HEK293 (cell line): ENCODE results near the gene PRR15L.
A peak's percentile ranks its signal among the peaks of the same experiment; 100 is the strongest.

Experiments used
- CTCF ChIA-PET: fragments of 350-600 bp; formaldehyde crosslinking; extraction: SDS; loops from one replicate; lab custom pipeline; 2021; ENCODE audit warnings: antibody characterized with exemption; lab: Yijun Ruan, JAX
- POLR2A ChIA-PET: fragments of 300-600 bp; formaldehyde crosslinking; extraction: SDS; loops from one replicate; lab custom pipeline; 2020; ENCODE audit warnings: antibody characterized with exemption, inconsistent platforms; lab: Yijun Ruan, JAX
- H3K27ac ChIP-seq: fragments of 200-500 bp; sonication (Bioruptor generic); 2 replicates; pipeline ENCODE4 v1.5.1; 2014; ENCODE audit warnings: low read depth, low read length, control low read depth, inconsistent platforms; ENCODE audit errors: extremely low read depth
- H3K36me3 ChIP-seq, 2 experiments: fragments of 200-500 bp in 1 of 2; sonication (Bioruptor generic) in 1 of 2; 1 replicate in 1 of 2; 2 replicates in 1 of 2; pipeline ENCODE4 v1.5.1; 2014 to 2017; ENCODE audit warnings: inconsistent platforms in 2 of 2, low read length in 2 of 2; ENCODE audit not compliant: control insufficient read depth in 2 of 2, insufficient read depth in 1 of 2
- H3K4me1 ChIP-seq: fragments of 200-500 bp; sonication (Bioruptor generic); 2 replicates; pipeline ENCODE4 v1.5.1; 2014; ENCODE audit warnings: mild to moderate bottlenecking, low read length, inconsistent platforms; ENCODE audit not compliant: control insufficient read depth, insufficient read depth
- H3K4me3 ChIP-seq: 2 replicates; pipeline ENCODE4 v1.5.1; 2011; ENCODE audit warnings: low read depth, mild to moderate bottlenecking, control low read depth, low read length, moderate library complexity
- H3K9me3 ChIP-seq: fragments of 200-500 bp; sonication (Bioruptor generic); 2 replicates; pipeline ENCODE4 v1.5.1; 2014; ENCODE audit warnings: low read depth, low read length, inconsistent platforms; ENCODE audit not compliant: control insufficient read depth, insufficient read depth
- SP7 ChIP-seq: fragments of 450-650 bp; formaldehyde crosslinking; IDR thresholded peaks from 2 replicates; pipeline ENCODE4 v1.5.1; 2016; ENCODE audit warnings: missing biosample characterization, missing genetic modification characterization
- WT1 ChIP-seq: fragments of 450-650 bp; formaldehyde crosslinking; IDR thresholded peaks from 2 replicates; pipeline ENCODE4 v1.5.1; 2016; ENCODE audit warnings: missing biosample characterization, missing genetic modification characterization
- ZBTB7A ChIP-seq: fragments of 450-650 bp; formaldehyde crosslinking; IDR thresholded peaks from 2 replicates; pipeline ENCODE4 v1.5.1; 2016; ENCODE audit warnings: low read depth, missing biosample characterization, missing genetic modification characterization
- ZIC2 ChIP-seq: fragments of 450-650 bp; formaldehyde crosslinking; IDR thresholded peaks from 2 replicates; pipeline ENCODE4 v1.5.1; 2016; ENCODE audit warnings: missing biosample characterization, missing genetic modification characterization
- ZNF112 ChIP-seq: fragments of 450-650 bp; formaldehyde crosslinking; IDR thresholded peaks from 2 replicates; pipeline ENCODE4 v1.5.0; 2017; ENCODE audit warnings: missing biosample characterization, missing genetic modification characterization
- ZNF558 ChIP-seq: fragments of 450-650 bp; formaldehyde crosslinking; IDR thresholded peaks from 2 replicates; pipeline ENCODE4 v1.5.1; 2016; ENCODE audit warnings: missing biosample characterization, missing genetic modification characterization
- ZNF654 ChIP-seq: fragments of 450-650 bp; formaldehyde crosslinking; IDR thresholded peaks from 2 replicates; pipeline ENCODE4 v1.5.1; 2016; ENCODE audit warnings: low read depth, missing biosample characterization, missing genetic modification characterization
- ZNF658 ChIP-seq: fragments of 450-650 bp; formaldehyde crosslinking; IDR thresholded peaks from 2 replicates; pipeline ENCODE4; 2016; ENCODE audit warnings: missing biosample characterization, missing genetic modification characterization
- ZNF664 ChIP-seq: fragments of 450-650 bp; formaldehyde crosslinking; IDR thresholded peaks from 2 replicates; pipeline ENCODE4 v1.5.1; 2016; ENCODE audit warnings: missing biosample characterization, missing genetic modification characterization
- TF ChIP-seq, protein P1 (sequence below): fragments of 450-650 bp; formaldehyde crosslinking; IDR thresholded peaks from 2 replicates; pipeline ENCODE4 v1.5.1; 2016; ENCODE audit warnings: missing biosample characterization, missing genetic modification characterization, borderline replicate concordance
- TF ChIP-seq, protein P2 (sequence below): fragments of 450-650 bp; formaldehyde crosslinking; IDR thresholded peaks from 2 replicates; pipeline ENCODE4 v1.5.0; 2017; ENCODE audit warnings: missing biosample characterization, missing genetic modification characterization, borderline replicate concordance
- TF ChIP-seq, protein P3 (sequence below): fragments of 450-650 bp; formaldehyde crosslinking; conservative IDR thresholded peaks from 2 replicates; pipeline ENCODE4 v1.5.1; 2016; ENCODE audit warnings: low read depth, missing biosample characterization, missing genetic modification characterization
- TF ChIP-seq, protein P4 (sequence below): IDR thresholded peaks from 2 replicates; pipeline ENCODE4 v1.6.1; 2011; ENCODE audit warnings: mild to moderate bottlenecking, low read depth, low read length, borderline replicate concordance
- TF ChIP-seq, protein P5 (sequence below): fragments of 450-650 bp; formaldehyde crosslinking; IDR thresholded peaks from 2 replicates; pipeline ENCODE4 v1.5.1; 2016; ENCODE audit warnings: missing biosample characterization, missing genetic modification characterization, low read depth

Gene PRR15L

DNA sequence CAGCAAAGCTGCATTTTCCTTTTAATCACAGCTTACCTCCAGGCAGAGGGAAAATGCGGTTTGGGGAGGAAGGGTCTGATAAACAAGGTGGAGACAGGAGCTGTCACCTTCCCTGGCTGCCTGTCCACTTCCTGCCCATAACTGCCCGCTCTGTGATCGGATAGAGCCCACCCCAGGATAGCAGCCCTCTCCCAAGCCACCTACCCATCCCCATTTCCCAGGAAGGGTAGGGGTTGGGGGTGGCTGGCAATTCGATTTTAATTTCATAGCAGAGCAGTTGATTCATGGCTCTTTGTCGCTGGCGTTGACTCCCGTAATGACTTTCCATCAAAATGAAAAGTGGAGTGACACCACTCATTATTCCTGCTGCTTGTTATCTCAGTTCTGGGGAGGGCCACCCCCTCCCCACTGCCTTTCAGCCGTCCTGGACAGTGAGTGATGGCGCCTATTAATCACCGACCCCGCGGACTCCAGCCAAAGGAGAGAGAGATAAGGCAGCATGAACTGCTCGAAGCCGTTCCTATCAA, 24.5 kb upstream of the PRR15L start:
- TF ChIP-seq ZIC2 (tag by site-specific recombination) (peak; percentile 80), SP7 (tag by site-specific recombination) (peak; percentile 94), ZNF558 (tag by site-specific recombination) (no peak), WT1 (peak; percentile 81)
- H3K27ac ChIP-seq = no peak overlapping the region
- H3K9me3 ChIP-seq = no peaks in the 10 kb centered on the region
- no peak overlapping the region for H3K4me3 ChIP-seq
- CTCF ChIA-PET = interaction anchor here (3.5 to 21.9 kb wide), 3 partner anchors 11 to 34 kb away, joined by 21 to 592 read pairs (median 386); partner anchors contain the start of genes CDK5RAP3, PNPO and PRR15L
- no peaks in the 10 kb centered on the region for H3K4me1 ChIP-seq
- POLR2A ChIA-PET = interaction anchor here (2.1 kb wide), 1 partner anchor 36 kb away, joined by 6 read pairs; no protein-coding TSS in a partner anchor
- H3K36me3 ChIP-seq = peaks cover 22 to 67% of the 10 kb centered on the region in 2 experiments

DNA sequence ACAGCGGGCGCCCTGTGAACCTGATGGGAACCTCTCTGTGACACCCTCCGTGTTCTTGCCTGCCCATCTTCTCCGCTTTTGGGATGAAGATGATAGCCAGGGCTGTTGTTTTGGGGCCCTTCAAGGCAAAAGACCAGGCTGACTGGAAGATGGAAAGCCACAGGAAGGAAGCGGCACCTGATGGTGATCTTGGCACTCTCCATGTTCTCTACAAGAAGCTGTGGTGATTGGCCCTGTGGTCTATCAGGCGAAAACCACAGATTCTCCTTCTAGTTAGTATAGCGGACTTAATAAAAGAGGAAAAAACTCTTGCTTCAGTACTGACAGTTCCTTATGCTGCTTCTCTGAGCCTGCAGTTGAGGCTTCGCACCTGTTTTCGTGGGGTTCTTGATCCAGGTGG, 23.8 kb upstream of the PRR15L start:
- ChIA-PET POLR2A (interaction anchor here (2.1 kb wide), 1 partner anchor 37 kb away, joined by 6 read pairs; no protein-coding TSS in a partner anchor), CTCF (interaction anchor here (3.5 to 21.9 kb wide), 3 partner anchors 10 to 35 kb away, joined by 21 to 592 read pairs (median 386); partner anchors contain the start of genes CDK5RAP3, PNPO and PRR15L)
- Histone ChIP-seq H3K4me3 (no peak overlapping the region), H3K4me1 (no peaks in the 10 kb centered on the region), H3K27ac (no peak overlapping the region), H3K9me3 (no peaks in the 10 kb centered on the region), H3K36me3 (peaks cover 23 to 71% of the 10 kb centered on the region in 2 experiments)
- no peak for TF ChIP-seq ZNF112 (tag by site-specific recombination)
- TF ChIP-seq, protein P1, sequence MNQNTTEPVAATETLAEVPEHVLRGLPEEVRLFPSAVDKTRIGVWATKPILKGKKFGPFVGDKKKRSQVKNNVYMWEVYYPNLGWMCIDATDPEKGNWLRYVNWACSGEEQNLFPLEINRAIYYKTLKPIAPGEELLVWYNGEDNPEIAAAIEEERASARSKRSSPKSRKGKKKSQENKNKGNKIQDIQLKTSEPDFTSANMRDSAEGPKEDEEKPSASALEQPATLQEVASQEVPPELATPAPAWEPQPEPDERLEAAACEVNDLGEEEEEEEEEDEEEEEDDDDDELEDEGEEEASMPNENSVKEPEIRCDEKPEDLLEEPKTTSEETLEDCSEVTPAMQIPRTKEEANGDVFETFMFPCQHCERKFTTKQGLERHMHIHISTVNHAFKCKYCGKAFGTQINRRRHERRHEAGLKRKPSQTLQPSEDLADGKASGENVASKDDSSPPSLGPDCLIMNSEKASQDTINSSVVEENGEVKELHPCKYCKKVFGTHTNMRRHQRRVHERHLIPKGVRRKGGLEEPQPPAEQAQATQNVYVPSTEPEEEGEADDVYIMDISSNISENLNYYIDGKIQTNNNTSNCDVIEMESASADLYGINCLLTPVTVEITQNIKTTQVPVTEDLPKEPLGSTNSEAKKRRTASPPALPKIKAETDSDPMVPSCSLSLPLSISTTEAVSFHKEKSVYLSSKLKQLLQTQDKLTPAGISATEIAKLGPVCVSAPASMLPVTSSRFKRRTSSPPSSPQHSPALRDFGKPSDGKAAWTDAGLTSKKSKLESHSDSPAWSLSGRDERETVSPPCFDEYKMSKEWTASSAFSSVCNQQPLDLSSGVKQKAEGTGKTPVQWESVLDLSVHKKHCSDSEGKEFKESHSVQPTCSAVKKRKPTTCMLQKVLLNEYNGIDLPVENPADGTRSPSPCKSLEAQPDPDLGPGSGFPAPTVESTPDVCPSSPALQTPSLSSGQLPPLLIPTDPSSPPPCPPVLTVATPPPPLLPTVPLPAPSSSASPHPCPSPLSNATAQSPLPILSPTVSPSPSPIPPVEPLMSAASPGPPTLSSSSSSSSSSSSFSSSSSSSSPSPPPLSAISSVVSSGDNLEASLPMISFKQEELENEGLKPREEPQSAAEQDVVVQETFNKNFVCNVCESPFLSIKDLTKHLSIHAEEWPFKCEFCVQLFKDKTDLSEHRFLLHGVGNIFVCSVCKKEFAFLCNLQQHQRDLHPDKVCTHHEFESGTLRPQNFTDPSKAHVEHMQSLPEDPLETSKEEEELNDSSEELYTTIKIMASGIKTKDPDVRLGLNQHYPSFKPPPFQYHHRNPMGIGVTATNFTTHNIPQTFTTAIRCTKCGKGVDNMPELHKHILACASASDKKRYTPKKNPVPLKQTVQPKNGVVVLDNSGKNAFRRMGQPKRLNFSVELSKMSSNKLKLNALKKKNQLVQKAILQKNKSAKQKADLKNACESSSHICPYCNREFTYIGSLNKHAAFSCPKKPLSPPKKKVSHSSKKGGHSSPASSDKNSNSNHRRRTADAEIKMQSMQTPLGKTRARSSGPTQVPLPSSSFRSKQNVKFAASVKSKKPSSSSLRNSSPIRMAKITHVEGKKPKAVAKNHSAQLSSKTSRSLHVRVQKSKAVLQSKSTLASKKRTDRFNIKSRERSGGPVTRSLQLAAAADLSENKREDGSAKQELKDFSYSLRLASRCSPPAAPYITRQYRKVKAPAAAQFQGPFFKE (tag by site-specific recombination) = no peak
- TF ChIP-seq, protein P2, sequence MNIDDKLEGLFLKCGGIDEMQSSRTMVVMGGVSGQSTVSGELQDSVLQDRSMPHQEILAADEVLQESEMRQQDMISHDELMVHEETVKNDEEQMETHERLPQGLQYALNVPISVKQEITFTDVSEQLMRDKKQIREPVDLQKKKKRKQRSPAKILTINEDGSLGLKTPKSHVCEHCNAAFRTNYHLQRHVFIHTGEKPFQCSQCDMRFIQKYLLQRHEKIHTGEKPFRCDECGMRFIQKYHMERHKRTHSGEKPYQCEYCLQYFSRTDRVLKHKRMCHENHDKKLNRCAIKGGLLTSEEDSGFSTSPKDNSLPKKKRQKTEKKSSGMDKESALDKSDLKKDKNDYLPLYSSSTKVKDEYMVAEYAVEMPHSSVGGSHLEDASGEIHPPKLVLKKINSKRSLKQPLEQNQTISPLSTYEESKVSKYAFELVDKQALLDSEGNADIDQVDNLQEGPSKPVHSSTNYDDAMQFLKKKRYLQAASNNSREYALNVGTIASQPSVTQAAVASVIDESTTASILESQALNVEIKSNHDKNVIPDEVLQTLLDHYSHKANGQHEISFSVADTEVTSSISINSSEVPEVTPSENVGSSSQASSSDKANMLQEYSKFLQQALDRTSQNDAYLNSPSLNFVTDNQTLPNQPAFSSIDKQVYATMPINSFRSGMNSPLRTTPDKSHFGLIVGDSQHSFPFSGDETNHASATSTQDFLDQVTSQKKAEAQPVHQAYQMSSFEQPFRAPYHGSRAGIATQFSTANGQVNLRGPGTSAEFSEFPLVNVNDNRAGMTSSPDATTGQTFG (tag by site-specific recombination) = no peak
- no peak for TF ChIP-seq ZNF654
- TF ChIP-seq, protein P3, sequence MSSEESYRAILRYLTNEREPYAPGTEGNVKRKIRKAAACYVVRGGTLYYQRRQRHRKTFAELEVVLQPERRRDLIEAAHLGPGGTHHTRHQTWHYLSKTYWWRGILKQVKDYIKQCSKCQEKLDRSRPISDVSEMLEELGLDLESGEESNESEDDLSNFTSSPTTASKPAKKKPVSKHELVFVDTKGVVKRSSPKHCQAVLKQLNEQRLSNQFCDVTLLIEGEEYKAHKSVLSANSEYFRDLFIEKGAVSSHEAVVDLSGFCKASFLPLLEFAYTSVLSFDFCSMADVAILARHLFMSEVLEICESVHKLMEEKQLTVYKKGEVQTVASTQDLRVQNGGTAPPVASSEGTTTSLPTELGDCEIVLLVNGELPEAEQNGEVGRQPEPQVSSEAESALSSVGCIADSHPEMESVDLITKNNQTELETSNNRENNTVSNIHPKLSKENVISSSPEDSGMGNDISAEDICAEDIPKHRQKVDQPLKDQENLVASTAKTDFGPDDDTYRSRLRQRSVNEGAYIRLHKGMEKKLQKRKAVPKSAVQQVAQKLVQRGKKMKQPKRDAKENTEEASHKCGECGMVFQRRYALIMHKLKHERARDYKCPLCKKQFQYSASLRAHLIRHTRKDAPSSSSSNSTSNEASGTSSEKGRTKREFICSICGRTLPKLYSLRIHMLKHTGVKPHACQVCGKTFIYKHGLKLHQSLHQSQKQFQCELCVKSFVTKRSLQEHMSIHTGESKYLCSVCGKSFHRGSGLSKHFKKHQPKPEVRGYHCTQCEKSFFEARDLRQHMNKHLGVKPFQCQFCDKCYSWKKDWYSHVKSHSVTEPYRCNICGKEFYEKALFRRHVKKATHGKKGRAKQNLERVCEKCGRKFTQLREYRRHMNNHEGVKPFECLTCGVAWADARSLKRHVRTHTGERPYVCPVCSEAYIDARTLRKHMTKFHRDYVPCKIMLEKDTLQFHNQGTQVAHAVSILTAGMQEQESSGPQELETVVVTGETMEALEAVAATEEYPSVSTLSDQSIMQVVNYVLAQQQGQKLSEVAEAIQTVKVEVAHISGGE (tag by site-specific recombination) = no peak
- no peak for TF ChIP-seq ZBTB7A (tag by site-specific recombination)
- TF ChIP-seq, protein P4, sequence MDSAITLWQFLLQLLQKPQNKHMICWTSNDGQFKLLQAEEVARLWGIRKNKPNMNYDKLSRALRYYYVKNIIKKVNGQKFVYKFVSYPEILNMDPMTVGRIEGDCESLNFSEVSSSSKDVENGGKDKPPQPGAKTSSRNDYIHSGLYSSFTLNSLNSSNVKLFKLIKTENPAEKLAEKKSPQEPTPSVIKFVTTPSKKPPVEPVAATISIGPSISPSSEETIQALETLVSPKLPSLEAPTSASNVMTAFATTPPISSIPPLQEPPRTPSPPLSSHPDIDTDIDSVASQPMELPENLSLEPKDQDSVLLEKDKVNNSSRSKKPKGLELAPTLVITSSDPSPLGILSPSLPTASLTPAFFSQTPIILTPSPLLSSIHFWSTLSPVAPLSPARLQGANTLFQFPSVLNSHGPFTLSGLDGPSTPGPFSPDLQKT = no peak
- TF ChIP-seq ZNF658 (tag by site-specific recombination) = no peak
- TF ChIP-seq ZNF664 (tag by site-specific recombination) = no peak
- TF ChIP-seq, protein P5, sequence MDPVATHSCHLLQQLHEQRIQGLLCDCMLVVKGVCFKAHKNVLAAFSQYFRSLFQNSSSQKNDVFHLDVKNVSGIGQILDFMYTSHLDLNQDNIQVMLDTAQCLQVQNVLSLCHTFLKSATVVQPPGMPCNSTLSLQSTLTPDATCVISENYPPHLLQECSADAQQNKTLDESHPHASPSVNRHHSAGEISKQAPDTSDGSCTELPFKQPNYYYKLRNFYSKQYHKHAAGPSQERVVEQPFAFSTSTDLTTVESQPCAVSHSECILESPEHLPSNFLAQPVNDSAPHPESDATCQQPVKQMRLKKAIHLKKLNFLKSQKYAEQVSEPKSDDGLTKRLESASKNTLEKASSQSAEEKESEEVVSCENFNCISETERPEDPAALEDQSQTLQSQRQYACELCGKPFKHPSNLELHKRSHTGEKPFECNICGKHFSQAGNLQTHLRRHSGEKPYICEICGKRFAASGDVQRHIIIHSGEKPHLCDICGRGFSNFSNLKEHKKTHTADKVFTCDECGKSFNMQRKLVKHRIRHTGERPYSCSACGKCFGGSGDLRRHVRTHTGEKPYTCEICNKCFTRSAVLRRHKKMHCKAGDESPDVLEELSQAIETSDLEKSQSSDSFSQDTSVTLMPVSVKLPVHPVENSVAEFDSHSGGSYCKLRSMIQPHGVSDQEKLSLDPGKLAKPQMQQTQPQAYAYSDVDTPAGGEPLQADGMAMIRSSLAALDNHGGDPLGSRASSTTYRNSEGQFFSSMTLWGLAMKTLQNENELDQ = no peak
